Endothelial cell of umbilical vein (primary cell): Measurements from ENCODE around the gene WSB2. TPM values are rescaled to one million over a fixed set of nuclear protein-coding genes. Genes with fewer than 3 reads are reported as not detected.

Source experiments
- BruUV-seq: library from RNA; stranded (reverse); fragments of 400-500 nt; replicated peaks from 2 replicates; lab custom pipeline; 2021; lab: Mats Ljungman, UMichigan
- CTCF ChIA-PET: fragments of 300-600, 350-600 bp; sonication (Branson Sonifier 250); formaldehyde crosslinking; loops from one replicate; lab custom pipeline; 2021; ENCODE audit warnings: antibody characterized with exemption, inconsistent platforms; lab: Charles Lee
- POLR2A ChIA-PET: fragments of 300-600, 350-600 bp; sonication (Branson Sonifier 250); formaldehyde crosslinking; loops from one replicate; lab custom pipeline; 2021; ENCODE audit warnings: antibody characterized with exemption, inconsistent platforms; lab: Charles Lee
- DNase-seq: peaks from one replicate; pipeline ENCODE4 v3.0.0-alpha.2; 2011; ENCODE audit warnings: low read depth, low spot score
- FAIRE-seq: peaks from 2 replicates; lab custom pipeline; 2011; peaks lifted over from hg19 to GRCh38; lab: Jason Lieb, UNC
- H2AFZ ChIP-seq: 2 replicates; pipeline ENCODE4 v1.6.0; 2012; ENCODE audit warnings: low read depth, low read length, control low read depth, inconsistent platforms
- H3K27ac ChIP-seq: 2 replicates; pipeline ENCODE4 v1.5.1; 2011; ENCODE audit warnings: low read depth, mild to moderate bottlenecking, control low read depth, low read length, moderate library complexity; ENCODE audit not compliant: insufficient read depth
- H3K27me3 ChIP-seq, 2 experiments: 2 replicates each; pipeline versions ENCODE4 v1.6.0 to v1.6.1; 2011; ENCODE audit warnings: low read length in 2 of 2, mixed read lengths in 1 of 2; ENCODE audit not compliant: control insufficient read depth in 2 of 2, insufficient read depth in 2 of 2
- H3K36me3 ChIP-seq, 2 experiments: 2 replicates in 1 of 2; 3 replicates in 1 of 2; pipeline ENCODE4 v1.5.1; 2011; ENCODE audit warnings: low read length in 2 of 2, mild to moderate bottlenecking in 1 of 2, moderate library complexity in 1 of 2; ENCODE audit not compliant: control insufficient read depth in 2 of 2, insufficient read depth in 2 of 2; ENCODE audit errors: extremely low read depth in 1 of 2
- H3K4me1 ChIP-seq: 3 replicates; pipeline ENCODE4 v1.5.1; 2011; ENCODE audit warnings: mild to moderate bottlenecking, low read length; ENCODE audit not compliant: control insufficient read depth, insufficient read depth; ENCODE audit errors: extremely low read depth
- H3K4me2 ChIP-seq: 2 replicates; pipeline ENCODE4 v1.6.1; 2011; ENCODE audit warnings: low read length, control low read depth, mixed read lengths; ENCODE audit not compliant: insufficient read depth
- H3K4me3 ChIP-seq, 3 experiments: fragments of 200-600 bp in 1 of 3; sonication (generic), shearing (Covaris generic) in 1 of 3; replicated peaks in 1 of 3; 2 replicates each; pipeline ENCODE4 v1.5.1; 2011 to 2016; ENCODE audit warnings: control low read depth in 3 of 3, low read length in 3 of 3, mild to moderate bottlenecking in 2 of 3, inconsistent platforms in 1 of 3, low read depth in 1 of 3, moderate library complexity in 1 of 3; ENCODE audit not compliant: insufficient read depth in 1 of 3
- H3K79me2 ChIP-seq: 2 replicates; pipeline ENCODE4 v1.6.0; 2012; ENCODE audit warnings: low read length, inconsistent platforms; ENCODE audit not compliant: control insufficient read depth, insufficient read depth
- H3K9ac ChIP-seq: replicated peaks from 2 replicates; pipeline ENCODE3; 2011; ENCODE audit warnings: low read length, control low read depth; ENCODE audit not compliant: insufficient read depth; ENCODE audit errors: extremely low read depth
- H3K9me1 ChIP-seq: replicated peaks from 3 replicates; pipeline ENCODE4 v1.6.0; 2011; ENCODE audit warnings: mild to moderate bottlenecking, low read length; ENCODE audit not compliant: control insufficient read depth, insufficient read depth; ENCODE audit errors: extremely low read depth
- H3K9me3 ChIP-seq: replicated peaks from 2 replicates; pipeline ENCODE4 v1.5.1; 2012; ENCODE audit warnings: low read length, inconsistent platforms; ENCODE audit not compliant: control insufficient read depth, insufficient read depth
- H4K20me1 ChIP-seq: replicated peaks from 2 replicates; pipeline ENCODE3; 2011; ENCODE audit warnings: mild to moderate bottlenecking, low read length; ENCODE audit not compliant: control insufficient read depth, insufficient read depth; ENCODE audit errors: extremely low read depth
- CTCF ChIP-seq, 2 donors: IDR thresholded peaks; 1 replicate in 1 of 2; 2 replicates in 1 of 2; pipeline ENCODE4 v1.5.1; 2011; ENCODE audit warnings: low read length in 2 of 2, mild to moderate bottlenecking in 2 of 2, moderate library complexity in 2 of 2, control low read depth in 1 of 2, inconsistent platforms in 1 of 2, low read depth in 1 of 2; ENCODE audit not compliant: insufficient read depth in 1 of 2; ENCODE audit errors: extremely low read depth in 1 of 2
- EZH2 ChIP-seq: IDR thresholded peaks from 2 replicates; pipeline ENCODE4 v1.6.1; 2012; ENCODE audit warnings: borderline replicate concordance, low read depth, mild to moderate bottlenecking, moderate library complexity, low read length, inconsistent platforms; ENCODE audit not compliant: severe bottlenecking
- FOS ChIP-seq: IDR thresholded peaks from 2 replicates; pipeline ENCODE4 v1.6.1; 2011; ENCODE audit warnings: mild to moderate bottlenecking, low read length, moderate library complexity, borderline replicate concordance; ENCODE audit not compliant: insufficient read depth
- GATA2 ChIP-seq: IDR thresholded peaks from 2 replicates; pipeline ENCODE4 v1.7.0; 2011; ENCODE audit warnings: low read depth, mild to moderate bottlenecking, moderate library complexity, mixed read lengths, low read length; ENCODE audit not compliant: insufficient read length, insufficient read depth
- JUN ChIP-seq: IDR thresholded peaks from 2 replicates; pipeline ENCODE4 v1.6.1; 2011; ENCODE audit warnings: borderline replicate concordance, low read depth; ENCODE audit not compliant: insufficient read length, insufficient read depth
- MAX ChIP-seq: IDR thresholded peaks from 2 replicates; pipeline ENCODE4 v1.6.1; 2011; ENCODE audit not compliant: insufficient read depth, insufficient read length
- MYC ChIP-seq: IDR thresholded peaks from one replicate; pipeline ENCODE4 v1.6.1; 2011; ENCODE audit warnings: mild to moderate bottlenecking, low read depth, low read length
- POLR2A ChIP-seq: IDR thresholded peaks from 2 replicates; pipeline ENCODE4 v1.6.1; 2012; ENCODE audit warnings: low read depth, mild to moderate bottlenecking, control low read depth, low read length
- POLR2AphosphoS5 ChIP-seq: IDR thresholded peaks from 2 replicates; pipeline ENCODE4 v1.6.1; 2012; ENCODE audit warnings: low read depth, mild to moderate bottlenecking, control low read depth, low read length, moderate library complexity; ENCODE audit not compliant: insufficient read depth
- dilution Hi-C: fragments of 300-500 bp; cut with MboI; formaldehyde crosslinking; loops from one replicate; pipeline ENCODE4 v1.15.0; 2019; ENCODE audit warnings: low sequenced_read_pairs; ENCODE audit not compliant: extremely low pct_ligation_motif_present
- intact Hi-C: fragments of 100-400 bp; cut with micrococcal nuclease; formaldehyde crosslinking; loops from one replicate; pipeline ENCODE4 v1.10.0; 2022
- polyA plus RNA-seq, 4 experiments: library from polyadenylated mRNA; depleted of rRNA in 3 of 4; stranded (reverse) in 3 of 4; unstranded in 1 of 4; fragments of >200 nt; gene quantifications; 2 replicates each; pipeline versions ENCODE4 v1.2.1 to v1.2.3, GENCODE V29; 2011 to 2012; ENCODE audit warnings: missing spikeins in 1 of 4
- total RNA-seq: library from RNA; stranded (reverse); gene quantifications from 2 replicates; pipeline ENCODE4 v1.2.3, GENCODE V29; 2021

WSB2 gene
- total and polyA plus RNA-seq, 2 donors (not counting 3 experiments of a cell fraction or from before 2014, with no cell fraction given) = 73.6 to 107 TPM

GRCh38 chr12:118102070-118102469, 41.1 kb upstream of the WSB2 start:
- intact Hi-C loops (loop anchor here (5.0 kb wide), 2 partner anchors 35 to 85 kb away; partner anchors contain the start of genes PEBP1 and RFC5), dilution Hi-C loops (no loop called here)
- Histone ChIP-seq H2AFZ (no peak overlapping the region), H3K9me1 (no peaks in the 10 kb centered on the region), H3K4me3 (no peak overlapping the region), H3K27me3 (no peaks in the 10 kb centered on the region), H3K27ac (no peak overlapping the region), H3K9me3 (no peaks in the 10 kb centered on the region), H3K9ac (no peak overlapping the region), H3K4me1 (peaks cover 11% of the 10 kb centered on the region), H3K36me3 (no peaks in the 10 kb centered on the region), H4K20me1 (no peaks in the 10 kb centered on the region), H3K4me2 (no peak overlapping the region), H3K79me2 (no peaks in the 10 kb centered on the region)
- no peak for FAIRE-seq
- DNase-seq = no peak
- ChIA-PET CTCF (interaction anchor here (1.1 to 1.4 kb wide), 2 partner anchors 37 to 41 kb away, joined by 3 to 4 read pairs; partner anchors contain the start of gene WSB2), POLR2A (no interaction called here)
- TF ChIP-seq CTCF (IDR thresholded peaks at IDR 0.05; ENCODE audit: extremely low read depth in 1 of 2, insufficient read depth in 1 of 2, low read depth in 1 of 2, low read length in 2 of 2) (no peak), MAX (no peak), GATA2 (no peak), FOS (no peak), JUN (no peak), POLR2AphosphoS5 (no peak), MYC (no peak), EZH2 (no peak), POLR2A (no peak)
- no TSS peak for BruUV-seq
